Retinal pigment epithelial cell (primary cell): Measurements from ENCODE around the gene SLC25A18.
"Not testable (repeated sequence)": the region's sequence is repeated elsewhere in the genome, so short reads cannot be mapped to it uniquely, and the experiment has no call there.

Experiments
- DNase-seq: peaks from one replicate; pipeline ENCODE4 v3.0.0-alpha.2; 2010; ENCODE audit warnings: low read depth
- H3K4me3 ChIP-seq: 2 replicates; pipeline ENCODE4 v1.5.1; 2011; ENCODE audit warnings: mild to moderate bottlenecking, low read length, control low read depth, moderate library complexity
- TF ChIP-seq, protein P1 (sequence below): conservative IDR thresholded peaks from 2 replicates; pipeline ENCODE4 v1.5.1; 2011; ENCODE audit warnings: low read depth, low read length, control low read depth, inconsistent platforms

SLC25A18 gene

GRCh38 chr22:17562906-17563870 is at the start of gene SLC25A18:
Gene SLC25A18 (plus strand): TSS chr22:17563498. CDS start chr22:17579945, 16,447 bp downstream.
- TF ChIP-seq, protein P1, sequence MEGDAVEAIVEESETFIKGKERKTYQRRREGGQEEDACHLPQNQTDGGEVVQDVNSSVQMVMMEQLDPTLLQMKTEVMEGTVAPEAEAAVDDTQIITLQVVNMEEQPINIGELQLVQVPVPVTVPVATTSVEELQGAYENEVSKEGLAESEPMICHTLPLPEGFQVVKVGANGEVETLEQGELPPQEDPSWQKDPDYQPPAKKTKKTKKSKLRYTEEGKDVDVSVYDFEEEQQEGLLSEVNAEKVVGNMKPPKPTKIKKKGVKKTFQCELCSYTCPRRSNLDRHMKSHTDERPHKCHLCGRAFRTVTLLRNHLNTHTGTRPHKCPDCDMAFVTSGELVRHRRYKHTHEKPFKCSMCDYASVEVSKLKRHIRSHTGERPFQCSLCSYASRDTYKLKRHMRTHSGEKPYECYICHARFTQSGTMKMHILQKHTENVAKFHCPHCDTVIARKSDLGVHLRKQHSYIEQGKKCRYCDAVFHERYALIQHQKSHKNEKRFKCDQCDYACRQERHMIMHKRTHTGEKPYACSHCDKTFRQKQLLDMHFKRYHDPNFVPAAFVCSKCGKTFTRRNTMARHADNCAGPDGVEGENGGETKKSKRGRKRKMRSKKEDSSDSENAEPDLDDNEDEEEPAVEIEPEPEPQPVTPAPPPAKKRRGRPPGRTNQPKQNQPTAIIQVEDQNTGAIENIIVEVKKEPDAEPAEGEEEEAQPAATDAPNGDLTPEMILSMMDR = peak; percentile 26
- H3K4me3 ChIP-seq = no peak within 1 kb of the TSS
- no peak for DNase-seq

- TF ChIP-seq, protein P1 = no peak
- no peak overlapping the region for H3K4me3 ChIP-seq
- DNase-seq = no peak
These were observed 49.7 kb upstream of the SLC25A18 start for GRCh38 chr22:17513612-17514011.

GRCh38 chr22:17514084-17514483 is 49.2 kb upstream of the SLC25A18 start:
- no peak overlapping the region for H3K4me3 ChIP-seq
- TF ChIP-seq, protein P1 = no peak
- no peak for DNase-seq

DNA sequence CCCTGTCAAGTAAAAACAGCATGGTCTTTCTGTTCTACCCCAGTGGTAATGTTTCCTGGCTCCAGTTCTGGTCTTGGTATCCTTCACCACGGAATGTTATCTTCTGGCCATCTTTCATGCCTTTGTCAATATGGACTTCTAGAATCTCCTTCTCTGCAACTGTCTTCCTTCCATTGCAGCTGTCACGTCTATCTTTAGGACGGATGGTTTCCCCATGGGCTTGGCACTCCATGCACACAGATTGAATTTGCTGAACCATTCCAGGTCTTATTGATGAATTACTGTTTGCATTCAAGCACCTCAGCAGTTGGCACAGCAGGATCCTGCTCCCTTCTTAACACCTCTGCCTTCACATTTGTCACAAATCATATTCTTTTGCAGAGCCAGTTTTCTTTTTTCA is 44.9 kb upstream of the SLC25A18 start:
- no peak overlapping the region for H3K4me3 ChIP-seq
- DNase-seq = no peak
- TF ChIP-seq, protein P1 = no peak

- H3K4me3 ChIP-seq, DNase-seq: not testable (repeated sequence)
These were observed 41.3 kb upstream of the SLC25A18 start for GRCh38 chr22:17521971-17522370.

DNA sequence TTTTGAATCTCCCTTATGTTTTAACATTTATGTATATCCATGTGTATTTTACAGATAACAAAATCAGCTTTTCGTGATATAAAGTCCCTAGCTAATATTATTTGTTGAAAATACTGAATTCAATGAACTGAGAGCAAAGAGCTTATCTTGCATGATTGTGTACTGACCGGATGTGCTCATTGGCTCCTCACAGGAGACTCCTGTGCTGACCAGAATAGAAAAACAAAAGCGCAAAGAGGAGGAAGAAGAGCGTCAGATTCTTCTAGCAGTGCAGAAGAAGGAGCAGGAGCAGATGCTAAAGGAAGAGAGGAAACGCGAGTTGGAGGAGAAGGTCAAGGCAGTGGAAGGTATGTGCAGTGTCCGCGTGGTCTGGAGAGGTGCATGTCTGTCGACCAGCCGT is 39.4 kb upstream of the SLC25A18 start:
- no peak overlapping the region for H3K4me3 ChIP-seq
- TF ChIP-seq, protein P1 = no peak

DNA sequence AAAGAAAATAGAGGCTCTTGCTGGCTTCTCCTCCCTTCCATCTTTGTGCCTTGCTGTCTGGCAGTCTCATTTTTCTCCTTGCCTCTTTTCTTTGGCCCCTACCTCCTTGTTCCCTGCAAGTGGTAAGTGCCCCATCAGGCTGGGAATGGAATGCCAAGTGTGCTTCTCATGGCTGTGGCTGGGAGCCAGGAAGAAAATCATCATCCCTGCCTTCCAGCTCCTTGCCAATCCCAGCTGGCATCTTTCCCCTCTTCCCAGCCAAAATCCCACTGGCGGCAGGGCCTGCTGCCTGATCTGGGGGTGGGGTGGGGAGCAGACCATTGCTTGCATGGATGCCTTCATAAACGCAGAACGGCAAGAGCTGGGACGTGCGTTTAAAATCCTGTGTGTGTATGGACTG is 27.0 kb upstream of the SLC25A18 start:
- TF ChIP-seq, protein P1 = no peak
- peak; percentile 8 for DNase-seq
- H3K4me3 ChIP-seq = no peak overlapping the region

More for the DNA sequence above, 39.4 kb upstream of the SLC25A18 start:
- DNase-seq = no peak
